Epidermal melanocyte (primary cell): Measurements from ENCODE around the gene AKAP1.
"Not testable (repeated sequence)": the region's sequence is repeated elsewhere in the genome, so short reads cannot be mapped to it uniquely, and the experiment has no call there.

ENCODE experiments used
- DNase-seq: peaks from one replicate; pipeline ENCODE4 v3.0.0; 2011; ENCODE audit warnings: low spot score; ENCODE audit not compliant: insufficient read length

The AKAP1 gene

GRCh38 chr17:57075193-57075592 is 9.9 kb upstream of the AKAP1 start:
- no peak for DNase-seq

DNA sequence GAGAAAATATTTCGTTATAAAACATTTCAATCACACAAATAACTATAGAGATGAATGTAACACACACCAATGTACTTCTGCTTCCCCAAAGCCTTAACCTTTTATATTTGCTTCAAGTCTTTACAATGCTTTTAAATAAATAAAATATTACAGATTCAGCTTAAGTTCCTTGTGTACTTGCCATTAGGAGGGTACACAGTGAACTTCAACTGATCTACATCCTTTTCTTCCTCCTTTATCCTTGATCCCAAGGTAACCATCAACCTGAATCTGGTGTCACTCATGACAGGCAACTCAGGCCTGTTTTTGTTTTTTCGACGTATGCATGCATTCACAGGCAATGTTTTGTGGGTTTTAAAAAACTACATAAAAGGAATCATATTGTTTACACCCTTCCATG is 9.3 kb upstream of the AKAP1 start:
- DNase-seq, result no peak

- no peak for DNase-seq
Observed at GRCh38 chr17:57077000-57077399, 8.0 kb upstream of the AKAP1 start.

GRCh38 chr17:57078274-57078673 is 6.8 kb upstream of the AKAP1 start:
- no peak for DNase-seq

GRCh38 chr17:57080718-57081117 is 4.3 kb upstream of the AKAP1 start:
- no peak for DNase-seq

DNA sequence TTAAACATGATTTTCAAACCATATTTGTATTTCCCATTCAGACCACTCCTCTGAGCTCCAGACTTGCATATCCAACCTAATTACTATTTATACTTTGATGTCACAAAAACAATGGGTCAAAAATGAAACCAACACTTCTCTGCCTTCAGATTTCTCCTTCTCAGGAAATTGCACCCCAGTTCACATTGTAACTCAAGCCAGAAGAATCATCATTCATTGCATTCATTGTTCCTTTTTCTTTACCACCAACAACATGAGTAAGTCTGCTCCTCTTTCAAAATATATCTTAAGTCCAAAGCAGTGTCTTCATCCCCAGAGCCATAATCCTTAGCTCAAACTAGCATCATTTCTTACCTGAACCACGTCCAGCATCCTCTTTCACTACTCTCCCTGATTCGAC is 2.6 kb upstream of the AKAP1 start:
- DNase-seq, result no peak

- peak; percentile 47 for DNase-seq
Observed at GRCh38 chr17:57084361-57084801, 665 bp upstream of the AKAP1 start.

DNA sequence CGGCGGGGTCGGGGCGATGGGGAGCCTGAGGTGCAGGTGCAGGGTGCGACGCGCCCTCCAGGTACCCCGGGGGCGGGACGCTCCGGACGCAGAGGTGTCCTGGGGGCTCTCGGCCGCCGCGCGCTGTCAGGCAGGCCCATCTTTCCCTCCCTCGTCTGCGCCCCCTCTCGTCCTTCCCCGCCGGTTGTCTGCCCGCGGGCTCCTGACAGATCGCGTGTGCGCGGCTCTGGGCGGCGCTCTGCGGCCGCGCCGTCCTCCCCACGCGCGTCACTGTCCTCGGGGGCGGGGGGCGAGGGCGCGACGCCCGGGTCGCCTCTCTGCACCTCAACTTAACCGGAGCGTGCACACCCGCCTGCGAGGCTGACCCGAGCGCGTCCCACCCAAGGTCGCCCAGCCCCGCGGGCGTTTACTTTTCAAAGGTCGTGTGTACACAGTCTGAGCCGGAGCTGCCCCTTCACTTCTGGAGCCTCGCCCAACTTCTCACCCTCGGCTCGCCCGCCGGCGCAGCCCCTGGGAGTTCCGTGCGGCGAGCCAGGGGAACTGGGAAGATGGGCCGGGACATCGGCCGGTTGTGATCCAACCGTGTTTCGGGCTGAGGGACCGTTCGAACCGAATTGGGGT is 512 bp downstream of the AKAP1 start:
- peak; percentile 48 for DNase-seq

DNA sequence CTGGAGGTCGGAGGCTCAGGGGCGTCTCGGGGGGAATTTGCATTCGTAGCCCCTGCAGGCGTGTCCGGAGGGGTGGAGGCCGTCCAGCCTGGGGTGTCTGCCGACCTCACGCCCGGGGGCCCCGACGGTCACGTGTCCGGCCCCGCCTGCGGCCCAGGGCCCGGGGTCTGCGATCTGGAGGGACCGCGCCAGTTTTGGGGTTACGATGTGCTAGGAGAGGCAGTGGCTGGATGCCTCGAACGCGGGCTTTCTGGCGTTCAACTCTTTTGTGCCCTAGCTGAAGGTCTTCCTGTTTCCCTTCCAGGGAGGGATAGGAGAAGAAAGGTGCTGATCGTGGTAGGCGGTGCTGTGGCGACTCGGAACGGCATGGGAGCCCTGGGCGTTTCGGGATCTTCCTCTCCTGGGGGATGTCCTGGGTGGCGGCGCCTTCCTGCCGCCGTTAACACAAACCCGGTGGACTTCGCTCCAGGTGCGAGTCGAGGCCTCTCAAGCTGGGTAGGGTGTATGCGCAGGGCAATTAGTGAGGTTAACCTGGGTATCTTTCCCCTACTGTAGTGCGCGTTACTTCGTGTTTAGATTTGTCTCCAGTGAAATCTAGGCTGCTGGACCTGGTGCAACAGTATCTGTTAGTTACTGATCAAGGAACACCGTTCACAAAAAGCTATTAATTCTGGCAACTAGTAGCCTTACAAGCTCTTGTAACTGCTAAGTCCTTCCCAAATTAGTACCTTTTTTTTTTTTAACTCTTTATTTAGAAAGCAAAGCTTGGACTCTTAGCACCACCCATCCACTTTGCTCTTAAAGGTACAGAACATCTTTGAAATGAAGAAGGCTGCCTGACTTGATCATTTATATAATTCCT is 1.3 kb downstream of the AKAP1 start:
- DNase-seq, result no peak

DNA sequence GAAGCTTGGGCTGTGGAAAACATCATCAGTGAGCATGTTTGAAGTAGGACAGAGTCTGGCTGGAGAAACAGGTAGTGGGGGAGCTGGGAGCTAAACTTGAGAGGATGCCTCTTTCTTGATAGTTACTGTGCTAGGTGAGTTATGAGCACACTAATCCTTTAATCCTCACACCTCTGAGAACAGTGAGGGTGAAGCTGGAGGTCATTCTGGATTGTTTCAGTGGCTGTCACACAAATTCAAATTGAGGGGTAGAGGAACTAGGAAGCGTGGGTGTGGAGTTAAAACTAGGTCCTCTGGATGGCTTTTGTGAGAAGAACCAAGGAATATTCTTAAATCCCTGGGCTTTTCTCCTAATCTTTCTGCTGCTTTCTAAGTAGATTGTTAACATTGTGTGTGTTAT is 3.3 kb downstream of the AKAP1 start:
- DNase-seq, result no peak

DNA sequence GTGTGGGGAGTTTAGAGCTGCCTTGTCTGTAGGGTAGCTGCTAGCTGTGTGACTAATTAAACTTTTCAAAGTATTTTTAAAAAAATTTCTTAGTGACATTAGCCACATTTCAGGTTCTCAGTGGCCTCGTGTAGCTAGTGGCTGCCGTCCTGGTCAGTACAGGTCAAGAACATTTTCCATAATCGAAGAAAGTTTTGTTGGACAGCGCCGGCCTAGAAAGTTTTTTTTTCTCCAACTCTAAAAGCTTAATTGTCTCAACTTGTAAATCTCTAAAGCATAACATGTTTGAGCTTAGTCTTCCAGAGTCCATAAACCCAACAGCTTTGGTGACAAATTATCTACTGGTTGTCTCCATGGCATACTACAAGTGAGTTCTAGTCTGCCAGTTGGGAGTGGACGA is 4.3 kb downstream of the AKAP1 start:
- DNase-seq, result no peak

DNA sequence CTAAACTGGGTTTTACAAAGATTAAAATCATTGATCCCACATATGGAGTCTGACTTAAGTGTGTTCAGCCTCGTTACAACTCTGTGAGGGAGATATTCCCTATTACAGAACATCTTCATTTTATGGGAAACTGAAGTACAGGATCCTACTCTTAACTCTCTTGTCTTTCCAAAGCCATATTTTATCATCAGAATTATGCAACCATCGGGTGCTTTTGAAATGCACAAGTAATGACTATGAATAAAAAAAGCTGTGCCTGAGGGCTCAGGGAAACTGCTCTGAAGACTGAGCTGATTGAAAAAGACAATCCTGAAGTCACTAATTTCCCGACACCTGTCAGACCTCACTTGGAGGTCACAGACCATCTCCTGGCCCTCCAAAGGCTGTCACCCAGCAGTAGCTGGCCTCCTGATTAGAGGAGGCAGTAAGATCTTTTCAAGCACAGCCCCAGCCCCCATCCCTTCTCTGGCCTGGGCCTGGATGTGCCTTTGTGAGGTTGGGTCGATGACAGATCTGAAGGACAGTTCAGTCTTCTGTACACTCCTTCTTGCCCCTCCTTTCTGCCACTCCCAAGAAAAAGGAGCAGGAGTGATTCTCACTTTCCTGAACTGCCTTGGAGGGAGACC is 5.6 kb downstream of the AKAP1 start:
- no peak for DNase-seq

DNA sequence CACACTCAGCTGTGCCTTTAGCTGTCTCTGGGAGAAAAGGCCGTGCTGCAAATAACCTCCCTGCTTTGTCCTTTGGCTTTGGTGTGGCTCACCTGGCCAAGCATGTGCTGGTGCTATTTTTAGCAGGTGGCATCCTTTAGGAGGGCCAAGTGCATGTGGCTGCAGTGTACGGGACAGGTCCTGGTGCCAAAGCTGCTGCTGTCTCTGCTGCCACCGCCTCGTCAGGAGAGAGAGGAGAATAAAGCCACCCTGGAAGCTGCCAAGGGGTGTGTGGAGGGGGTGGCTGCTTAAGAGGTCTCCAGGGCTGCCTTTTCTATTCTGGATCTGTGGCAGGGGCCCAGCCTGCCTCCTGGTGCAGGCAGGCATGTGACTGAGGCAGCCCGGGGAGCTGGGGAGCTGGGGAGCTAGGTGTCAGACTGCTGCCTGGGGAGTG is 6.2 kb downstream of the AKAP1 start:
- no peak for DNase-seq

DNA sequence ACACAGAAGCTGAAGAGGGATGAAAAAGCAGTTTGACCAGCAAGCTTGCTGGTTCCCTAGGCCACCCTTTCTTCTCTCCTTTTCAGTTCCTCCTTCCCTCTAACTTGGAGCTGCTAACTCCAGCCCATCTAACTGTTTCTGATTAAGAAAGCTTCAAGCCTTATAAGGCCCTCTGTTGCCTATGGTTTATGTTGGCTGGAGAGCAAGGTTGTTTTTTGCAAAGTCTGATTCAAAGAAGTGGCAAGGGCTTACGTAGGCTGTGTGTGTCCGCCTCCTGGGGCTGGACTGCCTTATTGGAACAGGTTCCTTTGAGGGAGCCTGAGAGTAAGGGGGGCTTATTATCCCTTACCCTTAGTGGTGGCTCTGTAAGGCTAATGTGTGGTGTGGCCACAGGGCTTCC is 7.1 kb downstream of the AKAP1 start:
- no peak for DNase-seq

- DNase-seq, result no peak
Observed at GRCh38 chr17:57092779-57093178, 7.7 kb downstream of the AKAP1 start.

DNA sequence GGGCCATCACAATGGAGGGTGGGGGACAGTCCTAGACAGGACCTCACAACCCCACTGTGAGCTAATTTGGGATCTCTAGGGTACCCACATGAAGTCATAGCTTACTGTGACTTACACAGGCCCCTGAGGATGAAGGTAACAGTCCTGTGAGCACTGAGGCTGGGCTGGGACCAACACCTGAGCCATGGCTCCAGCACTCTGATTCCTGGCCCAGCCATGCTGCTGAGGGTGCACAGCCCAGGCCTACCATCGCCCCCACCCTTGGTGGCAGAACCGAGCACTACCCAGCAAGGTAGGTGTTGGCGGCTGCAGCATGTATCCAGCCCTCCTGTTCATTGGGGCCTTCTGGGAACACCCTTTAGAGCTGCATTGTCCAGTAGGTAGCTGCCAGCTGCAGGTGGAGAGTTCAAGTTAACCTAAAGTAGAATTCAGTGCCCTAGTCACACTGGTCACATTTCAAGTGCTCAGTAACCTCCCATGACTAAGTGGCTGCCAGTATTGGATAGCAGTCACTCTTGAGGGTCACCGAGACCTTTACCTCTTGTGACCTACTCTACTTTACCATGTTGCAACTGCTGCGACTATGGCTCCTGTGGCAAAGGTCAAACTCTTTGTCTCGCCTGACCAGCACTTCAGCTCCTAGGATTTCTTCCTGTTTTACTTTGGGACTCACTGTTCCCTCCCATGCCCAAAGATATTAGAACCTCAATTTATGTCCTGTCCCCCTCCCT is 11.6 kb downstream of the AKAP1 start:
- no peak for DNase-seq

- DNase-seq, result no peak
Observed at GRCh38 chr17:57097832-57098421, 12.9 kb downstream of the AKAP1 start.

DNA sequence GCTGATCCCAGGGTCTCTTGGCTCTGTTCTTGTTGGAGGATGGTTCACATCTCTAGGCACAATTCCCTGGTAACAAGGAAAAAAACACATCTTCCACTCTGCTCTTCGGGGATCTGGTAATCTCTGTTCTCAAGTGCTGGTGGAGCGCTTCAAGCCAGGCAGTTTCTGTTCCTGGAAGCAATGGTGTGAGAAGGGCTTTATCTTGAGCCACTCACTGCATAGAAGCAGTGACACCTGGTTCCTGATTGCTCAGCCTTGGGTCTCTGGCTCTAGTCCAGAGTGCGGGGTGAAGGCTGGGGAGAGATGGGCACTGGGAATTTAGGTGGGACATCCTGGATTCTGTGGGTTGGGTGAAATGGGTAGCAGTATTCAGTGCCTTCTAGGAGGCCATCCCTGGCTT is 14.1 kb downstream of the AKAP1 start:
- no peak for DNase-seq

- DNase-seq, result no peak
Observed at GRCh38 chr17:57102122-57102521, 17.1 kb downstream of the AKAP1 start.

- not testable (repeated sequence) for DNase-seq
Observed at GRCh38 chr17:57102660-57103059, 17.6 kb downstream of the AKAP1 start.

GRCh38 chr17:57104461-57105175 is 19.6 kb downstream of the AKAP1 start:
- no peak for DNase-seq
